Stimulated activated CD8-positive, alpha-beta memory T cell treated with anti-CD3 and anti-CD28 coated beads, Interleukin-2, amount 100 ng/mL, for 1 hour (primary cell): ENCODE results near the gene RPS6KA2.

Experiments used
- DNase-seq, 2 donors: peaks; one replicate each; pipeline ENCODE4 v3.0.0-alpha.2; 2020; ENCODE audit warnings: low read depth in 2 of 2

Gene RPS6KA2

DNA sequence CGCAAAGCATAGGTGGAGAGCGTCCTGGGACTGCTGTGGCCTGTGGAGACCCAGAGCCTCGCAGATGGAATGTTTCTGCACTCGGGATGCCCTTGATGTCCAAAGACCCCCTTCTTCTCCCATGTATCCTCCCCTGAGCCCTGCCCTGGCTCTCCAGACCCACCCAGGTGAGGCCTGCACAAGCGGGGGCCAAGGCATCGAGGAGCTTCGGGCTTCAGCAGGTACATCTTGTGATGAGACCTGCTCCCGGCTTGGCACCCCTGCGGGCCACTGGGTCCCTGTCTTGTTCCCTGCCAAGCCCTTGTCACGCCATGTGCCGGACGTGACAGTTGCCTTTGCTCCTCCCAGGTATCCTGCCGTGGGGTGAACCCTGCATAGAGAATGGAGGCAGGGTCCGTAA is 125.8 kb downstream of the RPS6KA2 start:
- no peak for DNase-seq

DNA sequence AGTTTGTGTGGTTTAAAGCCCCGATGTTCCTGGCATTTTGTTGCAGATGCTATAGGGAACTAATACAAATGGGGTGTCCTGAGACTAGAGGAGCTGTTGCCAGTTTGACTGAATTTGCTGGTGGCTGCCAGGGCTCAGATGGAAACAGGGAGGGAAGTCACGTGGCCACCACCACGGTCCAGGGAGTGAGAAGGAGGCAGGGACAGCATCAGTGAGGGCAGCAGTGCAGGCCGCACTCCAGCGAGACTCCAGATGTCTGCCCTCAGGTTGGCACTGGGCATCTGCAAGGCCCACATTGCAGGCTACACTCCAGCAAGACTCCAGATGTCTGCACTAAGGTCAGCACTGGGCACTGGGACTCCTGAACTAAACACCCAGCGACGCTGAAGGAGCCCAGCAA is 126.8 kb downstream of the RPS6KA2 start:
- no peak for DNase-seq

DNA sequence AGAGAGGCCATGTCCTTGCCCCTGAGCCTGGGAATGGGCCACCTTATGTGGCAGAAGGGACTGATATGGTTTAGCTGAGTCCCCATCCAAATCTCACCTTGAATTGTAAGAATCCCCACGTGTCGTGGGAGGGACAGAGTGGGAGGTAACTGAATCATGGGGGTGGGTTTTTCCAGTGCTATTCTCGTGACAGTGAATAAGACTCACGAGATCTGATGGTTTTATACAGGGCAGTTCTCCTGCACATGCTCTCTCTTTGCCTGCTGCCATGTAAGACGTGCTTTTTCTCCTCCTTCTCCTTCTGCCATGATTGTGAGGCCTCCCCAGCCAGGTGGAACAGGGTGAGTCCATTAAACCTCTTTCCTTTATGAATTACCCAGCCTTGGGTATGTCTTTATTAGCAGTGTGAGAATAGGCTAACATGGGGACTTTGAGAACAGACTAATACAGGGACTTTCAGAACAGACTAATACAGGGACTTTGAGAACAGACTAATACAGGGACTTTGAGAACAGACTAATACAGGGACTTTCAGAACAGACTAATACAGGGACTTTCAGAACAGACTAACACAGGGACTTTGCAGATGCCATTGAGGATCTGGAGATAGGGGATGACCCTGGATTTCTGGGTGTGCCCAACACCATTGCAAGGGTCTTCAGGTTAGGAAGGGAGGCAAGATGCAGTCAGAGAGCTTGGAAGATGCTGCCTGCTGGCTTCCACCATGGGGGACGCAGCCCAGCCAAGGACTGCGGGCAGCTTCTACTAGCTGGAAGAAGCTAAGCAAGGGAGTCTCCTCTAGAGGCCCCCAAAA is 127.5 kb downstream of the RPS6KA2 start:
- no peak for DNase-seq

DNA sequence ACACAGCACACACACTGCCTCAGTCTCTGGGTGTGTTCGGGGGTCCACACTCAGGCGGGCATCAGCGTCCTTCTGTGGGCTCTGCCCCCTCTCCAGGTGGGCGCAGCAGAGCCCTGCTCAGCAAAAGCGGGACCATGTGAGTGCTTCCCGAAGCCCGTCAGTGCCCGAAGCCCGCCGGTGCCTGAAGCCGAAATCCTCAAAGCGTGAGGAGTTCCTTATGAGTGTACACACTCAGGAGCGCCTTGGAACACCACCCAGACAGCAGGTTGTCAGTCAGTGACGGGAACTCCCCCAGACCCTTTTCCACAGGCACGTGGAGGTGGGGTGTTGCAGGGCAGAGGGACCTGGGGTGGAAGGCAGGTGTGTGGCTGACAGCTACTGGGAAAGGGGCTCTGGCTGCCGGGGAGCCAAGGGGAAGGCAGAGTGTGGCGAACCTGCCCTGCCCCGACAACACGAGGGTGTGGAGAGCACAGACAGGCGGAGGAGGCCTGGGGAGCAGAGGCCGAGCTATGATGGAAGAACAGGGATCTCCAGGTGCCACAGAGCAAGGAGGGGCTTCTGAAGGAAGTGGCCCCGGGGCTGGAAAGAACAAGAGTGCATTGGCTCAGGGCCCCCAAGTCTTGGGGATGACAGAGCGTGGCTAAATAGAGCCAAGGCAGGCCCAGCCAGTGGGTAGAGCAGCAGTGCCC is 128.2 kb downstream of the RPS6KA2 start:
- no peak for DNase-seq

DNA sequence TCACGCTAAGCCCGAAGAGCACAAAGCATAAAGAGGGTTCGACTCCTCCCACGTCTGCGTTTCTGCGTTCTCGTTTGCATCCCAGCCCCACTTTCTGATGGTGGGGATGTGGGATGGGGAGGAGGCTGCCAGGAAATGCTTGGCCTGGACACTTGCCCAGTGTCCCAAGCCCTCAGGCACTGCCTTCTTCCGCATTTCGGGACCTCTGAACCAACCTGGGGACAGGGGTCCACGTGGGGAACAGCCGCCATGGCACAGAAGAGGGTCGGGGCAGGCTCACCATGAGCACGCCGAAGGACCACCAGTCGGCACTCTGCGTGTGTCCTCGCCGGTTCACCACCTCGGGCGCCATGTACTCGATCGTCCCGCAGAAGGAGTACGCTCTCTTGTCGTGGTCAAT is 128.8 kb downstream of the RPS6KA2 start:
- no peak for DNase-seq

DNA sequence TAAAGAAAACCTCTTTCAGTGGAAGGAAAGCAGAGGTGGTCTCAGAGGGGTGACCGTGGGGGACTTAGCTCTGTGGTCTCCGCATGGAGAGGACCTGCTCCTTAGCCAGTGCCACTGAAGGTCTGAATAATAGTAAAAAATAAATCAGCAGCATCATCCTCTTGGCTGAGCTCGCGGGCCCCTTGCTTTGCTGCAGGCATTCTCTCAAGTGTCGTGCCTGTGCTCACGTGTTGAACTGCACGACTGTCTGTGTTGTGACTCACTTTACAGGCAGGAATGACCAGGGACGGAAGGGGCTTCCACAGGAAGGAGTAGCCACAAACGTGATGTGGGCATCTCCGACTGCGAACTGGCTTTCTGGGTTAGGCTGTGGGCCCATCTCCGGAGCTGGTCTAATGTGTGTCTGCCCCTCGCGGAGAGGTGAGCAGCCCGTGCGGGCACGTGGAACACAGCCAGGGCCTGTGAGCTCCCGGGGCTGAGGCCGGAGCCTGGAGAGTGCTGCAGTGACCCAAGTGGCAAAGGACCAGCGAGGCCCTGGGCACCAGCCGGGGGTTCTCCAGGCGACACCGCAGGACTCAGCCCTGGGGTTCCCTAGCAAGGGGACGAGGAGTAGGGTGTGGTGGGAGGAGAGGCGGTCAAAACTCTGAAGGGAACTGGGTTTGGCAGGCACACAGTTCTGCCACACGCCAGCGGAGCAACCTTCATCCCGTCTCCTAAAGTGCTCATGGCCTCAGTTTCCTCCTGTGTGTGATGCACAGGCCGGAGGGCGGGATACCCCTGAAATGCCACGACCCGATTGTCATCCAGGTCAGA is 129.8 kb downstream of the RPS6KA2 start:
- no peak for DNase-seq

DNA sequence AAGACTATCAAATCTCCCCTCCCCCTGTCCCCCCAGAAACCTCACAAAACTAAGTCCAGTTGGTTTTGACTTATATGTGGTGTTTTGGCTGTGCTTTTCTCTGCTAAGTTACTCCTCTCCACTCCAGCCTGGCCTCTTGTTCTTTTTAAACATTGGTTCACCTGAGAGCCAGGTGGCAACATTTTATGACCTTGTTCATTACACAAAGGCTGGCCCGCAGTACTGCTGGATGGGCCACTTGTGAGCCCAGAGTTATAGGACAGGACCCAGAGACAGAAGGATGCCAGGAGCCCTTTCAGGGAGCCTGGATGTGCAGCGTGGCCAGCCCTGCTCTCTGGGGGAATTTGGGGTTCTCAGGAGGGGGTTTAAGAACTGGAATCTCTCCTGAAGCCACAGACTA is 130.6 kb downstream of the RPS6KA2 start:
- no peak for DNase-seq

DNA sequence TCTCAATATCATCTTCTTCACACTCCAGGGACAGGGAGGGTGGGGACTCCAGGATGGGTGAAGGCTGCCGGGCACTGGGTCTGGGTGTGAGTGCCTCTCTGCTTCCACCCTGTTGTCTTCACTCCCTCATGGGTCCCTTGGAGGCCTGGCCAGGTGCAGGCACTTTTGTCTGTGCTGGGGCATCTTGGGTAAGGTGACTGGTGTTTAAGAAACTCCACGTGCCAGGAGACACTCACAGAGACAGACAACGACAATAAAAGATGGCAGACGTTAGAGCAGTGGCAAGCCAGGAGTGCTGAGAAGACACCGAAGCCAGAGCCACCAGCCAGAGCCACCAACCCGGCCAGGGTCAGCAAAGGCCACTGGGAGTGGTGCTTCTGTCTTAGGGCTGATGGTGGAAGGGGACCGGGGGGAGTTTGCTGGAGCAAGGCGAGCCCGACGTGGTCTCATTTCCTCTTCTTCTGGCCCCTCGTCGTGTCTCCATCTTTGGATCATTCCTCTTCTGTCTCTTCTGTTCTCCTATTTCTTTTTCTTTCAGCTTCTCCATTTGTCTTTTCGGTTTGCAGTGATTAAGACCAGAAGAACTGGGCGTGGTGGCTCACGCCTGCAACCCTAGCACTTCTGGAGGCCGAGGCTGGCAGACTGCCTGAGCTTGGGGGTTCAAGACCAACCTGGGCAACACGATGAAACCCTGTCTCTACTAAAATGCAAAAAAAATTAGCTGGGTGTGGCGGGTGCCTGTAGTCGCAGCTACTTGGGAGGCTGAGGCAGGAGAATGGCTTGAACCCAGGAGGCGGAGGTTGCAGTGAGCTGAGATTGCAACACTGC is 131.3 kb downstream of the RPS6KA2 start:
- DNase-seq: no peak

DNA sequence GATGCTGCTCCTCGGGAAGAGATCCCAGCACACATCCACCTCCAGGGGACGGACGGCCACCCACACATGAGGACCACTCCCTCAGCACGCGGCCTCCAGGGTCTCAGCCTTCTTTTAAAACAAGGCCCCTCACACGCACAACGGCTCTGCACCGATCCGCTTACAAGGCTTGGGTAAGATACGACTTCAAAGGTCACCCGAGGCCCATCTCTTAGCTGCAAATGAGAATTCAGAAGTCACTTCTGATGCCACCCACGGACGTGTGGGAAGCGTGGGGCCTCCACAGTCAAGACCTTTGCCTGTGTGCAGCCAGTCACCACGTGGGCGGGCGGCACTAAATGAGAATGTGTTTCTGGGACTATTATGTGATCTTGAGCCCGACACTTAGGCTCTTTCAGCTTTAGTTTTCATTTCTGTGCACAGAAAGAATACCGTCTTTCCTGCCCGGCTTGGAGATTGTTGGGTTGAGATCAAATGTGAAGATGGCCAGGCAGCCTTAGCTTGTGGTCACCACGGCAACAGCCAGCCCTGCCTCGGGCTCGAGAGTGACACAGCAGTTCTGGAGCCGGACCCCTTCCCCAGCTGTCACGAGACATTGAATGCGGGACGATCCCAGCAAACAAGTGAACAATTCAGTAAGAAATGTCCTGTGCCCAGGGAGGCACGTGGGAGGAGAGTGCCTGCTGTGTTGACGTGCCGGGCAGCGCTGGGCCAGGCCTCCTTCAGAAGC is 132.1 kb downstream of the RPS6KA2 start:
- DNase-seq: no peak

DNA sequence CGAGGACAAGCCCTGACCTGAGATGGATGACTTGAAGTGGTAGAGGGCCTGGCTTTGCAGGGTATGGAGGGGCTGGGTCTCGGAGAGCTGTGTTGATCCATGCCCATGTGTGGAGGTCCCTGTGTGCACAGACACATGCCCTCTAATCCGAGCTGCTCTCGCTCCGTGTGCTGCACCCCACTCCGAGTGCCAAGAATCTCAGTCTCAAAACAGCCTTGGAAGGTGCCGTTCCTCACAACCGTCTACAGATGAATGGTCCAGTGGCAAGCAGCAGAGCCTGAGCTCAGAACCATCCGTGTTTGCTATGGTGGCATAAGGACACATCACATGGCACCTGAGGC is 133.0 kb downstream of the RPS6KA2 start:
- no peak for DNase-seq

DNA sequence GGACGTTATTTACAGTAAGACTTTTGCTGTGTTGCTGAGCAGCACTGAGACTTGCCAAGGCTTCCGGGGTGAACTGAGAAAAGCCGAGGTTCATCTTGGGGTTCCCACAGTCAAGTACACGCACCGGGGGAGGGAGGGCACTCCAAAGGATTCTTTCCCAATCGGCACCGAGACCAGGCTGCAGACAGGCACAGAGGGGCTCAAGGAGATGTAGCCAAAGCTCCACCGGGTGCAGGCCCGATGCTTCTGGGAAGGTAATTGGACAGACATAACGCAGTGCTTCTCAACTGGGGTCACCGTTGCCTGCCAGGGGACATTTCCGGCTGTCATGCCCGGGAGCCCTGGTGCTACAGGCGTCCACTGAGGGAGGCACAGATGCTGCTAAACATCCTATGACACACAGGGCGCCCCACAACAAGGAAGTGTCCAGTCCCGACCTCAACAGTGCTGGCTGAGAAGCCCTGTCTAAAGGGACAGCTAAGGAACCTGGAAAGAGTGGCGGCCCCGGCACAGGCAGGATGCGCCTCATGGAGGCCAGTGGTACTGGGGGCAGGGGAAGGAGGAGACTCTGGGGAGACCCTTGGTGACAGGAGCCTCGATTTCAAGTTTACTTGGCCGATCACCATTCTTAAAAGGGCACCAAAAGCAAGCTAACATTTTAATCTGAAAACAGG is 133.5 kb downstream of the RPS6KA2 start:
- DNase-seq: no peak

DNA sequence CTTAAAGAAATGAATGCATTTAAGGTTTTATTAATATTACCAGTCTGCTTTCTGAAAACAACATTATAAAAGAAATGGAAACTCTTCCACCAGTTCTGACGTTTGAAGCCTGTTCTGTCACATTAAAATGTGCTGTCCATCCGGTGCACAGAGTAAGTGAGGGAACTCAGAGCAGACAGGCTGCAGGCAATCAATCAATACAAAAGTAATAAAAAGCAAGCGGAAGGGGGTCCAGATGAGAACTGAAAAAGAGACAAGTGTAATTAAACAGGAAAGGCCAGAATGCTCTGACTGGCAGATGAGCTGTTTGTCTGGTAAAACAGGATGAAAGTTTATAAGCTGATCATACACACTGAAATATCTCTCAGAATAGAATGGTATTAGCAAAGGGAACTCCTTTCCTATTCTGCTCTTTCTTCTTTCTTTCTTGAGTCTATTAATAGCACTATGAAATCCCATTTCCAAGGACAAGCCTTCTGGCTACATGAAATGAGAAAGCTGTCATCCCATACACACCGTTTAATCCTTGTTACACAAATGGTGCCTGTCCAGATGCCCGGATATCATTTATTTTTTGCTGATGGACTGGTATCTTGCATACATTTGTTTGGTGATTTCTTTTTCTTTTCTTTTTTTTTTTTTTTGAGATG is 134.8 kb downstream of the RPS6KA2 start:
- no peak for DNase-seq

DNA sequence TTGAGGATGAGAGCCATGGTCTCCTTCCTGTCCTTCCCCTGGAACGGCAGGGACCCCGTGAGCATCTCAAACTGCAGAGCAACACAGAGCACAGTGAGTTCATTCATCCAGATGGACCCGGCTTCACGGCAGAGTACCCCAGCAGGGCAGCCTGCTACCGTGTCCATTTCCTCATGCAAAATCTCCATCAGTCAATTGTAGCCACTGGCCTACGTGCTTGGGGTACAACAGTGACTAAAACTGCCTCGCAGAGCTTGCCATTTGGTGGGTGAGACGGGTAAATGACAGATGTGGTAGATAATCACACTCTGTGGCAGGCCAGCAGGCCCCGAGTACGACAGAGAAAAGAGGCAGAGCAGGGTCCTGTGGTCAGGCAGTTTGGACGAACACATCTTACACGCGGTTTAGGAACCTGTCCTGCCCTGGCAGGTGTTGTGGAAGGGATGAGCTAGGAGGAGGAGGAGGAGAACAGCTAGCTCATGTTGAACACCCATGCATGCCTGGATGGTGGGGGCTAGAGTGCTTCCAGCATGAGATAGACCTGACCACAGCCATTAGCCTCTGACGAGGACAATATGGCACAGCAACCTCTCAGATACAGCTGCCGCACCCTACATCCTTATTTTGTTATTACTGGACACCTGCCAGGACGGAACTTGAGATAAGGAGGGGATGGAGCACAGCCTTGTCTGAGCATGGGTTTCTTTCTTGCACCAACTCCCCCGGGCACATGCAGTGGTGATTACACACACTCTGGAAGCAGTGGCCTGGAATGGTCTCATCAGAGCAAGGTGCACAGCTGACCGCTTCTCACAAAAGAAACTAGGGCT is 136.2 kb downstream of the RPS6KA2 start:
- DNase-seq: no peak

DNA sequence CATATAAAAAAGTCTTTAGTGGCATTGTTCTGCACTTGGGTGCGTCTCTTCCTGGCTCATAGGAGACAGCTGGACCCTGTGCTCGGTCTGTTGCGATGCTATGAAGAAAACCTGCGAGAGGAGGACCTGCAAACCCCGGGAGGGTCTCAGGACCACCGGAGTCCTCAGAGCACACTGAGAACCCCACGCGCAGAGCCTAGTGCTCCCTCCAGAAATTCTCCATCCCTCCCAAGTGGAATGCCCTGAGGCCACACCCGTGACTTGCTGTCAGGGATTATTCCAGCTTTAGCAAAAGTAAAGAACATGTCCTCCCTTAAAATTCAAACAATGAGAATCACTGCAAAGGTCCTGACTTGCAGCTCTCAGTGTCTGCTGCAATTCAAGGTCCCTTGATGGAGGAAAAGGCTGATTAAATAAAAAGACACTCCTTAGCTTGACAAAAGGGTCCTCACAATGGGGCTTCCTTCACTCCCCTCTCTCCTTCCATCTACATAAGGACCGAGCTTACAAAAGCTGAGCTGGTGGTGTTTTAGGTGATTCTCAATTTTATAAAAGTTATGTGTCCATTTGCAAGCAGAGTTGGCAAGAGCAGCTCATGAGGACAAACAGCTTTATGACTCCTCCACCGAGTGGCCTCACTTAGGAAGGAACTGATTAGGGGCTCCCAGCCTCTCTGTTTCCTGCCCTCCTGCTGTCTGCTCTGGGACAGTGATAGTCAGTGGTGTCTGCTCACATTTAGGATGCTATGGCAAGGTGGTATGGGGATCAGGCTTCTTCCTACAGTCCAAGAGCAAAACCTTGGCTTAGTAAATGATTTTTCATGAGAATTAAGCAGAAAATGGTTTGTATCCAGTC is 137.5 kb downstream of the RPS6KA2 start:
- DNase-seq: no peak

DNA sequence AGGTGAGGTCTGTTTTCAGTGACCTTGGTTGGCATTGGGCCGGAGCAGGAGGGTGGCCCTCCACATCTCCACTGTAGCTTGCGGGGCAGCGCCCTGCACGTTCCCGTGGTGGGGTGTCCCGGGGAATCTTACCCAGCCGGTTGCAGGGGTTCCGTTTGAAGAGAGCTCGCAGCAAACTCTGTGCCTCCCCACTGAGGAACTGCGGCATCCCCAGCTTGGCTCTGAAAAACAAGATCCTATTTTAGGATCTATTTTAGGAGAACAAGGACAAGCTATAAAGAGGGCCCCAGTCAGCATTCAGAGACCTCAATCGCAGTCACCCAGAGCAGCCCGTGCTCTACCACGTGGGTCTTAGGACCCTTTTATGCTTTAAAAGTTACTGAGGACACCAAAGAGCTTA is 138.3 kb downstream of the RPS6KA2 start:
- DNase-seq: no peak

DNA sequence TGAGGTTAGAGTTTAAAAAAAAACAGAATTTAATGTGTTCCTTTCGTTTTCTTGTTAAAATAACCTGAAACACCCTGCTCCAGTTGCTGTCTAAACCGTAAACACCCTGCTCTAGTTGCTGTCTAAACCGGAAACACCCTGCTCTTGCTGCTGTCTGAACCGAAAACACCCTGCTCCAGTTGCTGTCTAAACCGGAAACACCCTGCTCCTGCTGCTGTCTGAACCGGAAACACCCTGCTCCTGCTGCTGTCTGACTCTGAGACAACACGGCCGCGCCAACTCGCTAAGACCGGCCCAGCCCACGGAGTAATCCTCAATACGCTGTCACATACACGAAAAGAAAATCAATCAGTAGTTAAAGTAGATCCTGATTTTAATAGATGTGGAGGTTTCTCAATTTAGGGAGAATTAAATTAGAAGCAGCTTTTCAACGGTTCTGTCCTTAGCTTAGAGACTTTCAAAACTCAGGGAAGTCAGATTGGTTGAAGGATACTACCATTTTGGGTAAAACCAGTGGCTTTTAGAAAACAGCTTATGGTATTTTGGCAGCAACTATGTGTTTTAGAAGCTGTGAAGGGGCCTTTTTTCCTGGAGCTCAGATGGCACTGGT is 138.9 kb downstream of the RPS6KA2 start:
- DNase-seq: peak; percentile 50 to 59

DNA sequence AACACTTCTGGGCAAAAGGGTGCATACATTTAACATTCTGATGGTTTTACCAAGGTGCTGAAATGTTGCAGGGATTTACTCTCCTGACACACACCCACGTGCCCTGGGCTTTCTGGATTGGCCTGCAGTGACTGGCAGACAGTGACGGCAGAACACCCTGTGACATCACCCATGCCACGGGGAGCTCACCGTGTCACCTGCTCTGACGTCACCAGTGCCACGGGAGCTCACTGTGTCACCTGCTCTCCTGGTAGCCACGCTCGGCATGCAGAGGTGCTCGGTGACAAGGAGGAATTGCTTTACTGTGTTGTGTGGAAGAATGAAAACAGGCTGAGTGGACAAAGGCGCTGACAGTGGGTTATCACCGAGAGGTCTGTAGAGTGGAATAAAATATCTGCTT is 139.9 kb downstream of the RPS6KA2 start:
- DNase-seq: no peak

DNA sequence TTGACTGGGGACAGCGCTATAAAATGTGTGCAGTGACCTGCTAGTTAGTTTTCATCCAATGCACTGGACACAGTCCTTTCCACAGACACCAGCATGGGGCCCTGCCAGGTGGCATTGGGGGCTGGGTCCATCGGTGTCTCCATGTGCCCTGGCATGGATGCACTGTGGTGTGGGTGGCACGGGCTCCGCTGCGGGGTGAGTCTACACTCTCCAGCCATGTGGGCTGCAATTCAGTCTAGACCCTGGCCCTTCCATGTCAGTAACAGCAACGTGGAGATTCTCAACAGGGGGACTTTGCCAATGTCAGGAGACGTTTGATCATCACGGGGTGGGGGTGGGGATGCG is 140.5 kb downstream of the RPS6KA2 start:
- no peak for DNase-seq
